Aortic smooth muscle cell (primary cell): ENCODE measurements around the gene BEX5. TPM values are rescaled to one million over a fixed set of nuclear protein-coding genes. Genes with fewer than 3 reads are reported as not detected.

Experiments
- total RNA-seq: library from RNA; depleted of rRNA; stranded (reverse); fragments of >200 nt; gene quantifications from 2 replicates; pipeline ENCODE4 v1.2.3, GENCODE V29; 2014

BEX5 gene
- total RNA-seq: 0.92 TPM in 1 of 2 replicates, not detected in the other

DNA sequence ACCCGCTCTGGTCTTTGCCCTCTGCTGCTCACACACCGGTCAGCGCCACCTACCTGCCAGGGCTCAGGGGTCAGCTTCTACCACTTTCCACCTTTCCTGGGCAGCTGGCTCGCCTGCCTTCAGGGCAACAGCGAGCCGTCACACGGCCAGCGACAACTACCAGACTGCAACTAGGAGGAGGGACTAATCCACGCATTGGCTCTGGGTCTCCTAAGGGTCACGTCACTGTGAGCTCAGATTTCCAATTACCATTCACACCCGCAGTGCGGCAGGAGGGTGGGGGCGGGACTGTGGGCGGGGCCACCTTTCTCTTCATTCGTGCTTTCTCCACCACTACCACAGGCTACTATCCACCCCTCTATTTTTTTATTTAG is at the start of gene BEX5:
TSS of gene BEX5 (minus strand) at position 172 of the 374 bp plus-strand sequence. CDS start 1,712 bp downstream, outside the sequence.

DNA sequence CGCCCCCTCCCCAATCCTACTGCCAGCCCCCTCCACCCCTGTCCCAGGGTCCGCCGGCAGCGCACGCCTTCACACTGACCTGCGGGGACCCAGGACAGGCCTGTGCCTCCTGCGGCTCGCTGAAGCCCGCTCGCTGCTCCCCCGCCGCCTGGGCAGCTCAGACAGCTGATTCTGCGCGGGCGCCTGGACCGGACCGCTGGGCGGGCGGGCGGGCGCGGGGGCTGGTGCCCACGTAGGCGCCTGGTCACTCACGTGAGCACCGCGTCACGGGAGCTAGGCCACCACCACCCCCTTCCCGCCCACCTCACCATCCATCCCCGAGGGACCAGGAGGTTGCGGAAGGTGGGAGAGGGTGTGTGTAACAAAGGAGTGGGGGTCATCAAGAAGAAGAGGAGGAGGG is 13.5 kb downstream of the BEX5 start, which contains the start of gene TCEAL6:
TSS of gene TCEAL6 (minus strand) at position 208 of the 400 bp plus-strand sequence.

DNA sequence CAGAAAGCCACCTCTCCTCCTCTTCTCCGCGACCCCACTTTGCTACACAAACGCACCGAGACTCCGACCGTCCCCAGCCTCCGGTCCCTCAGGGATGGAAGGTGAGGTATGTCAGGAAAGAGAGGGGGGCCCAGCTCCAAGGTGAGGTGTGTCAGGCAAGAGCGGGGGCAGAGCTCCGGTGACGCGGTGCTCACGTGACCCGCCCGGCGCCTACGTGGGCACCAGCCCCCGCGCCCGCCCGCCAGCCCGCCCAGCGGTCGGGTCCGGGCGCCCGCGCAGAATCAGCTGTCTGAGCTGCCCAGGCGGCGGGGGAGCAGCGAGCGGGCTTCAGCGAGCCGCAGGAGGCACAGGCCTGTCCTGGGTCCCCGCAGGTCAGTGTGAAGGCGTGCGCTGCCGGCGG is 30.3 kb downstream of the BEX5 start, which contains the start of gene TCEAL2:
TSS of gene TCEAL2 (plus strand) at position 244 of the 400 bp plus-strand sequence. CDS start 1,152 bp downstream, outside the sequence.

Other genes starting within 250 kb of the BEX5 start
- gene ZMAT1, start 223.9 kb downstream of the BEX5 start, total RNA-seq: 1.3 and 1.7 TPM in 2 replicates
- gene TCEAL2, start 30.3 kb downstream of the BEX5 start, total RNA-seq: 0.13 and 0.37 TPM in 2 replicates
- gene TCEAL6, start 13.5 kb downstream of the BEX5 start, total RNA-seq: not detected in 2 replicates
- gene TCP11X1, start 59.3 kb upstream of the BEX5 start, total RNA-seq: not detected in 2 replicates
- gene NXF2, start 91.2 kb upstream of the BEX5 start, total RNA-seq: not detected in 2 replicates